CD4-positive, alpha-beta T cell treated with Interleukin-12 subunit alpha and Interleukin-12 subunit beta, for 1 hour (primary cell): ENCODE measurements around the gene OPTC.

Experiments used
- DNase-seq: peaks from one replicate; pipeline ENCODE4 v3.0.0-alpha.2; 2020

The OPTC gene

DNA sequence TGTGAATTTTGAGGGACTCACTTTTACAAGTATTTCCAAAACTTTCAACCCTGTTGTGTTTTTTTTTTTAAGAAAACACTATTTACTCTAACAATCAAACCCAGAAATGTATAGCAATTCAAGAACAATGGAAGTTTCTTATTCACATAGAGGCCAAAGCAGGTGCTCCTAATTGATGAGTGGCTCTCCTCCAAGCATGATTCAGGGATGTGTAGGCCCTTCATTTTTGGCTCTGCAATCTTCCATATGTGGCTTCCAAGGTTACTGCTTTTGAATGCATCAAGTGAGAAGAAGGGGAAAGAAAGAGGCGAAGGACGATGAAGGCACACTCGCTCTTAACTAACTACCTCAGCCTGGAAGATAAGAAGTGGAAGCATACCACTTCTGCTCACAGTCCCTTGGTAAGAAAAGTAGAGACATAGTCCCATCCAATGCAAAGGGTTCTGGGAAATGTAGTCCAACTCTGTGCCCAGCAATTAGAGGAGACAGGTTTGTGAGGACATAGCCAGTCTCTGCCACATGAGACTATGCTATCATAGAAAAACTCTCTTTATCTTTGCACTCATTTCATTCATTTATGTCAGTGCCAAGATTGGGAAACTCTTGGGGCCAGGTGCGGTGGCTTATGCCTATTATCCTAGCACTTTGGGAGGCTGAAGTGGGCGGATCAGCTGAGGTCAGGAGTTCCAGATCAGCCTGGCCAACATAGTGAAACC lies 46.0 kb downstream of the OPTC start:
- DNase-seq, result no peak

DNA sequence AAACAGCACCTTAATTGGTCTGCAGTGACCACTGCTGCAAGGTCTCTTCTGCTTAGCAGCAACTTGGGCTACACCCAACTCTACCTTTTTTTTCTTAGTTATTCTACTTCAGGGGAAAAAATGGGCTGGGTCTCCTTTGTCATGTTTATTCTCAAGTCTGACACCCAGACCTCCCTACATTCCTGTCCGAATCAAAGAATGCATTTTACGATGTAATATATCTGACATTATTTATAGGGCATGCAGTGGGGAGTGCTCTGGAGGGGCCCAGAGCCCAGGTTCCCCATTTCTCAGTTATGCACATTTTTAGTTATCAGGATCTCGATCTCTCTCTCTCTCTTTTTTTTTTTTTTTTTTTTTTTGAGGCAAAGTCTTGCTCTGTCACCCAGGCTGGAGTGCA lies 50.5 kb downstream of the OPTC start:
- no peak for DNase-seq

DNA sequence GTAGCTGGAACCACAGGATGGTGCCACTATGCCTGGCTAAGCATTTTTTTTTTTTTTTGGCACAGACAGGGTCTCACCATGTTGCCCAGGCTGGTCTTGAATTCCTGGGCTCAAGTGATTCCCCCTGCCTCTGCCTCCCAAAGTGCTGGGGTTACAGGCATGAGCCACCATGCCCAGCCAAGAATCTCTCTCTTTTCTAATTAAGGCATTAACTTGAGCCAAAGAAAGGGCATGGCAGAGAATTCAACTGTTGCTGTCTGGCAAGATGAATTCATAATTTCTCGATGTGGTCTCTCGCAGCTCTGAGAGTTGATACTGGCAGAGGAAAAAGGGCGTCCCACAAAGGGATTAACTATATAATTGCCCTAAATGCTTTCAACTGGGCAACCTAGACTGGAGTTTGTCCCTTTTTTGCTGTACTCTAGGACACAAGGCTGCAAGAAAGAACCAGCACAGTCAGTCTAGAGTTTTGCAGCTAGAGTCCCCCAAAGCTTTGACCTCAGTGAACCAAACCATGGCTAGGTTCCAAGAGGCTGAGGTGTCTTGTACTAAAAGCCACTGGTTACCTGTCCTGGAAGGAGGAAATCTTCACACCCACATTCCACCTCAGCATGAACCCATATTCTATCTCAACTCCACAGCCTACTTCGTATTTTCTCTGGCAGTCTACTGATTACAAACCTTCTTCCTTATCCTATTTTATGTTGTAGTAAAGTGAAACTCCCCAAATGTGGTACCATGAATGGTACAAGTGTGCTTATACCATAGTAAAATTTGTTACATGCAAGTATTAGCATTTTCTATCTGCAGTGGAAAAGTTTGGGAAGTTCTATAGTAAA lies 51.2 kb downstream of the OPTC start:
- no peak for DNase-seq

DNA sequence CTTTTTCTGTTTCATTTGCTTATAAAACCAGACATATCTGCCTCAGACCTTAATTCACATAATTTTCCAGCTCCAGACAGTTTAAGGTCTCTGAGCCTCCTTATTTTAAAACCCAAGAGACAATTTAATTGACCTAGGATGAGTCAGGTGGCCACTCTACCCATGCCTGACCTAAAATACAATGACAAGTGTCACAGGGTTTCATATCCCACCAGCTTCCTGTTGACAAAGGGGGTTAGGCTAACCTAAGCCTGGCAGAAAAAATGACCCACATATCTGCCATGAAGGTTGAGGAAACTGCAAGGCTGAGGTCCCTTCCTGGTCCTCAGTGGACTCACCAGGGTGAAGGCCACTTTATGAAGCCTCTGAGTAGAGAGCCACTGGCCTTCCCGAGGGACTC lies 52.3 kb downstream of the OPTC start:
- DNase-seq, result no peak

DNA sequence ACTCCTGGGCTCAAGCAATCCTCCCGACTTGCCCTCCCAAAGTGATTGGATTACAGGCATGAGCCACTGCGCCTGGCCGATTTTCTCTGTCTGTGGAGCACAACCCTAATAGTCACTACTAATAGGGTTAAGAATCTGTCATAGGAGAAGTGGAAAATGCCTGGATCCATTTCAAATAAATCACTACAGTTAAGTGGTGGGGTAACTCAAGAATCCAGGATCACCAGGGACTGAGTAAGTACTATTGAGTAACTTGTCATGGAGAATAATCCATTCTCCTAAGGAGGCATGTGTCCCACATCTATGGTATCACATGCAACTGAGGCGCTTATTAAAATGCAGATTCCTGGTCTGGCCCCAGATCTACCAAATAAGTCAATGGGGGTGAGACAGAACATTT lies 53.2 kb downstream of the OPTC start:
- no peak for DNase-seq

DNA sequence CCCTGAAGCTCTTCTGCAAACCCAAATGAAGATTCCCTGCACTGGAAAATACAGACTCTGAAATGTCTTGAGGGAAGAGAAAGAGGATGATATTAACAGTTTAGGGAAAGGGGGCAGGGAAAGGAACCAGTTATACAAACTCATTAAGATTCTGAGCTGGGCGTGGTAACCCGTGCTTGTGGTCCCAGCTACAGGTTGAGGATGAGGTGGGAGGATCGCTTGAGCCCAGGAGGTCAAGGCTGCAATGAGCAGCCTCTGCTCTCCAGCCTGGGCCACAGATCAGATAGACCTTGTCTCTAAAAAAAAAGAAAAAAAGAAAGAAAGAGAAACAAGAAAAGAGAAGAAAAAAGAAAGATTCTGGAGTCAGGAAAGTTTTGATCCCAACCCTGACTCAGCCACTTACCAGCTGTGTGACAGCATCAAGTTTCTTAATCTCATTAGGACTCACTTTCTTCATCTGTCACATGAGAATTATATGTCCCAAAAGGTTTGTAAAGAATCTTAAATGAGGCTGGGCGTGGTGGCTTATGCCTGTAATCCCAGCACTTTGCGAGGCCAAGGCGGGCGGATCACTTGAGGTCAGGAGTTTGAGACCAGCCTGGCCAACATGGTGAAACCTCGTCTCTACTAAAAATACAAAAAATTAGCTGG lies 53.9 kb downstream of the OPTC start:
- no peak for DNase-seq

DNA sequence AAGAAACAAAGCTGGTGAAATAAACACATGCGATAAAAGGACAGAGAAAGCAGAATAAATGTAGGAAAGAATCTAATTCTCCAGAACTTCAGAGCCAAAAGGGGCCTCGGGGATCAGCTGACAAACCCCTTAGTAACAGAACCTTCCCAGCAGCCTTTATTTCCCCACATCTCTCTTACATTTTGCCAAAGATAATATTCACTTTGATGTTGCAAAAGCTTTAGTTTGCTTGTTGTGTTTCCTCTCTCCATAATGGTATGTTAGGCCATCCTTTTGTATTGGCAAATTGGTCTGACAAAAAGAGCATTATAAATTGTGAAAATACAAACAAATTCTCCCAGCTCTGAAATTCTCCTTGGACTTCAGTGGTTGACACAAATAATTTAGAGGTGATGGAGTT lies 54.9 kb downstream of the OPTC start:
- no peak for DNase-seq

DNA sequence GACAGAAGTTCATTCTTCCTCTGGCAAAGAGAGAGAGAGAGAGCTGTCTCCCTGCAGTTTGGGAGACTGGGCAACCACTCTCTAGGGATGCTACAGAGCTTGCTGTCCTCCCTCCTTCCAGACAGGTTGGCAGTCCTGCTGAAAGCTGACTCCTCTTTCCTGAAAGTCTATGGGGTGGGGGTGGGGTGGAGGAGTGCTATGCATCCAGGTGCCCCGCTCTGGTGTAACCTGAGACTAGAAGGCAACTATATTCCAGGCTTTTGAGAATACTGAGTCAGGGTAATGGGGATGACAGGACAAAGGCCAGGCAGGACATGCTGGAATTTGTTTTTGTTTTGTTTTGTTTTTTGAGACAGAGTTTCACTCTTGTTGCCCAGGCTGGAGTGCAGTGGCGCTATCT lies 55.4 kb downstream of the OPTC start:
- no peak for DNase-seq

DNA sequence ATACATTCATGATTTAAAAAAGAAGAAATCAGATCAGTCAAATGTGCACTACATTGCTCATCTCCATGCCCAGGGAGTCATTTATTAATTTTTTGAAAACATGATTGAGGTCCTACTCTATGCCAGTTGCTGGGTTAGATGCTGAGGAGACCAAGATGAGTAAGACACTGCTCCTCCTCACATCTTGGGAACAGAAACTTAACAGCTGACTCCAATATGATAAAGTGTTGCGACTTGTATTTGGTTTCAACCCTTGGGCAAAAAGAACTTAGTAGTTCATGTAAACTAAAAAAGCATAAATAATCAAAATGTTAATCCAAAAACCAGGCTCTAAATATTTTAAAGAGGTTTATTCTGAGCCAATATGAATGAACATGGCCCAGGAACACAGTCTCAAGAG lies 56.9 kb downstream of the OPTC start:
- DNase-seq, result no peak

DNA sequence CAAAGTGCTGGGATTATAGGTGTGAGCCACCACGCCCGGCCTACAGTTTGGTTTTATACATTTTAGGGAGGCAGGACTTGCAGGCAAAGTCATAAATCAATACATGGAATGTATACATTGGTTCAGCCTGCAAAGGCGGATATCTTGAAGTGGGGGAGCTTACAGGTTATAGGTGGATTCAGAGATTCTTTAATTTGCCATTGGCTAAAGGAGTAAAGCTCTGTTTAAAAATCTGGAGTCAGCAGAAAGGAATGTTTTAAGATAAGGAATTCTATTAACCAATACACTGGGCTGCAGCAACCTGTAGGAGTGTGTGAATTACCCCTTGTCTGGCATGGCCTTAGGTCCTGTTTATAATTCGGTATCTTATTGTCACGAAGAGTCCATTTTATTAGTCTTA lies 57.6 kb downstream of the OPTC start:
- DNase-seq, result no peak

DNA sequence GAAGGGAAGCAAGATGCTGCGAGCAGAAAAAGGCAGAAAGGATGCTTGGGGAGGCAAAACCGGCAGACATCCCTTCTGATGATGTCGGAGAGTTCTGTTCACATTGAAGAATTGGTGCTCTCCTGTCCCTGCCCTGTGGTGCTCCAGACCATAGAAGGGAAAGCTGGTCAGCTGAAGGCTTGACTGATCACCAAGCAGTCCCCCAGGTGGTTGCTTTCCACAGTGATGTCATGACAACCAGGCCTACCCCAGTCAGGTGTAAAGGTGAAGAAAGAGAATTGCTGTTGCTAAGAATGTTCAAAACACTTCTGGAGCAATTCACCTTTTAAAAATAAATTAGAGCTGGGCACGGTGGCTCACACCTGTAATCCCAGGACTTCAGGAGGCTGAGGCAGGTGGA lies 59.5 kb downstream of the OPTC start:
- DNase-seq, result no peak

DNA sequence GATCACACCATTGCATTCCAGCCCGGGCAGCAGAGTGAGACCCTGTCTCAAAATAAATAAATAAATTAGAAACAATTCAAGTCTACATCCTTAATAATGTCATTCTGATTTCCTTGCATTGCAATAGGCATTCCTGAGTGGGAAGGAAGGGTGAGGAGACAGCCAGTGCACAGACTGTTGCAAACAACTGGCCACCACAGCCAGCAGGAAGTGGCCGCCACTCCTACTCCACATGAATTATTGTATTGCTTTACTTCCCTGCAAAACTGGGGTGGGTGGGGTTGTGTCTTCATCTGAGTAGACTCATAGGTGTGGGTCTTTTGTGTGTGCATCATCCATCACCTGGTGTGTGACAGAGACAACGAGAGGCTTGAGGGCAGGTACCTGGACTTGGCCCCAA lies 60.1 kb downstream of the OPTC start:
- DNase-seq, result no peak

DNA sequence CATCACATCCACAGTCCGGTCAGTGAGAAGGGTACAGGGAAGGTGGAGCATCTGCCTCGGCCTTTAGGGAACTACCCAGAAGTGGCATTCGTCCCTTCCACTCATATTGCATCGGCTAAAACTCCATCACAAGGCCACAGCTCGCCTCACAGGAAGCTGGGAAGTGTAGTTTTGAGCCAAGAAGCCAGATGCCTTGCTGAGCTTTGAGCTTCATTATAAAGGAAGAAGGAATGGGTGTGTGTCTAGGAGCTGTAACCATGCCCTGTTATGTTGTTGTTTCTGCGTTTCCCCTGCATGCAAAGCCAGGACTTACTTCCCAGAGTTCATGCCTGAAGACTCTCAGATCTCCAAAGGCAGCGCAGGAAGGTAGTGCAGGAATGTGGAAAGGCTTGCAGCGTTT lies 61.1 kb downstream of the OPTC start:
- DNase-seq, result no peak

DNA sequence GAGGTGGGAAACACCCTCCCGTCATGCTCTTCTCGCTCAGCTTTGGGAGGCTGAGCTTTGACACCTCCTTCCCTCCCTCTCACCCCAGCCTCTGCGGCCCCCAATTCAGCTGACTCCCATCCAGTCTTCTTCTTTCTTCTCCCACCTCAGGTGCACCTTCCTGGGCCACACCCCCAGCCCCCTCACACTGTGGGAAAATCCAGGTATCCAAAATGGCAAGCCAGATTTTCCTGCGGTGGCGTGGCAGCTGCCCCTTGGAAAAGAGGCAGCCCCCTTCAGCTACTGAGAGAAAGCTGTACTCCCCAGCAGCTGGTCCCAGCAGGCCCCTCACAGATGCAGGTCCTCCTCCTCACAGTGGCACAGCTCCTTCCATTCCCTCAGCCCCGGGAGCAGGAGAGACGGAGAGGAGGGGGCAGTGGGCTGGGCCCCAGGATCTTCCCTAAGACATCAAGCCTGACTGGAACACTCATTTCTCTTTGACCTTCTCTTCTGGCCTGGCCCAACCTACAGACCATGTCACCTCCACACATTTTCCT lies 61.6 kb downstream of the OPTC start:
- no peak for DNase-seq

DNA sequence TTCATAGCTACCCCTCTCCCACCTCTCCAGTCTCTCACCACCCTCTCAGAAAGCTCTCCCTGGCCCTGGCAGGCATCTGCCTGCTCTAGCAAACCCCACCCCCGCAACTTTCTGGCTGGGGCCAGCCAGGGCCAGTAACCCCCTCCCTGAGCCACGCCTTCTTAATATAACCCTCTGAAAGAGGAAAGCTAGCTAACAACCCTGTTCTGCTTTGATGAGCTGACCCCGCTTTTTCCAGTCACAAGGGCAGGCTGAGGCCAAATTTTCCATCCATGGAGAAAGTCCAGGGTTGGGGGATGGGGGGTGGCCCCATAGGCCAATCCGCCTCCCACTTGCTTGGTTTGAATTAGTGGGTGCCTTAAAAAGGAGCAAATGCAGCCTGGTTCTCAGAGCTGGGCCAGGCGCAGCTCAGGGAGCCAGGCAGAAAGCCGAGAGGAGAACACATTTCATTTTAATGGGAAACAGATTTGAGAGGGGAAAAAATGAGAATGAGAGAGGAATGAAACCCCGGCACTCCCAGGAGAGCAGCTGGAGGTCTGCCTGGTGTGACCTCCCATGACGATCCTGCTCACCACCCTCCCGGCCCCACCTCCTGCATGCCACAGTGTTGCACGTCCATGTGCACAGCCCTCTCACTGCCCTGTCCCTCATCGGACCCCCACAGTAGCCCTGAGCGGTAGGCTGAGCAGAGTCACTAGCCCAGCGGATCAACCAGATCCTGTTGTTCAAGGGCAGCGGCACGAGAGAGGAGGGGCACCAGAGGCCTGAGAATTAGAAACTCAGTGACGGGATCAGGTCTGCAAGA lies 62.3 kb downstream of the OPTC start:
- no peak for DNase-seq

DNA sequence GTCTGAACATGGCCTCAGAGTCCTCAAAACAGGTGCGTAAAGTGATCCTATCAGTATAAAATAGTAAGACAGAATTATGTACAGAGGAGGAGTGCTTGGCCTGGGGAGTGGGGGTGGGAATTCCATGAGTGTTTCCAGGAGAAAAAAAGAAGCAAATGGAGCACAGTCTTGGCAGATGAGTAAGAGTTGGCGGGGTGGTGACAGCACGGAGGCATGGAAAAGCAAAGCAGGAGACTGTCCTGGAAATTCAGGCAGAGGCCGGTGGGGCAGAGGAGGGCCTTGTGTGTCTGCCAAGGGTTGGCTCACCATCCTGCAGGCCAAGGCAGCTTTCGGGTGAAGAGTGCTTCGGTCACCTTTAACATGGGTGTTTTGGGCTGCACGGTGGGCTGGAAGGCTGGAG lies 63.4 kb downstream of the OPTC start:
- DNase-seq, result no peak

DNA sequence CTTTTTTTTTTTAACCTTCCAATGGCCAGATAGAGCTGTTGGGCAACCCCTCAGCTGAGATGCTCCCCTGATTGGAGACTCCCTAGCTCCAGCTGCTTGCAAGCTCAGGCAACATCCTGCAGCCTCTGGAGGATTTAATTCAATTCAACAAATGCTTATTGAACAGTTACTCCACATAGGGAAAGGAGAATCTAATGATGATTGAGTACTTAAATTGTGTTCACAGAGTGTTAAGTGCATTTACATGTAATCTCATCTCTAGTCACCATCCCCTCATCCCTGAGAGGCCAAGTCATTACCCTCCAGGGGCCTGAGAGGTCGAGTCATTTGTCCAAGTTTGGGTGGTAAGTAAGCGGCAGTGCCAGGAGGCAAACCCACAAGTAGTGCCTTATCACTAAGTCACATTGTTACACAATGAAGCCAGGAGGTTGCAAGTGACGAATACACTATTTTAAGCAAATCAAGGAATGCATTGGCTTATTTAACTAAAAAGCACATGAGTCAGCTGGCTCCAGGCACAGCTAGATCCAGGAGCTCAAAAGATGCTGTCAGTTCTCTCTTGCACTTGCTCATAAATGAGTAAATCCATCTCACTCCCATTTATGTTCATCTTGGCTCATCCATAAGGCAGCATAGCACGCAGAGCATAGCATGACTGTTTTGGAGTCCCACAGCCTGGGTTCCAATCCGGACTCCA lies 64.3 kb downstream of the OPTC start:
- DNase-seq, result no peak
